IMR-90 (cell line): Measurements from ENCODE around the gene RAB38. TPM values are rescaled to one million over a fixed set of nuclear protein-coding genes. Genes with fewer than 3 reads are reported as not detected.

Experiments used
- ATAC-seq: fragments of 200-7000 bp; cut with Tn5 transposase; 2 replicates; pipeline ENCODE4 v1.9.1; 2020; ENCODE audit warnings: low read depth, mild to moderate bottlenecking, moderate library complexity
- BruUV-seq: library from RNA; stranded (reverse); fragments of 400-500 nt; replicated peaks from 2 replicates; lab custom pipeline; 2021; lab: Mats Ljungman, UMichigan
- CTCF ChIA-PET: fragments of 300-600 bp; formaldehyde crosslinking; extraction: SDS; loops from one replicate; lab custom pipeline; 2021; ENCODE audit warnings: antibody characterized with exemption; lab: Yijun Ruan, JAX
- POLR2A ChIA-PET: fragments of 300-600 bp; sonication (Branson Sonifier 250); formaldehyde crosslinking; loops from one replicate; lab custom pipeline; 2022; ENCODE audit warnings: antibody characterized with exemption; ENCODE audit not compliant: unreplicated experiment; lab: Charles Lee
- DNase-seq: peaks from one replicate; pipeline ENCODE4 v3.0.0; 2013
- H2AFZ ChIP-seq: replicated peaks from 2 replicates; pipeline ENCODE3; 2013; ENCODE audit warnings: low read length, mild to moderate bottlenecking; ENCODE audit not compliant: poor library complexity
- H2AK5ac ChIP-seq: 2 replicates; pipeline ENCODE4 v1.6.1; 2013; ENCODE audit warnings: low read depth, low read length, inconsistent platforms
- H2AK9ac ChIP-seq: replicated peaks from 2 replicates; pipeline ENCODE3; 2013; ENCODE audit warnings: mild to moderate bottlenecking, low read depth, low read length, moderate library complexity; ENCODE audit not compliant: poor library complexity
- H2BK120ac ChIP-seq: 2 replicates; pipeline ENCODE4 v1.6.1; 2013; ENCODE audit warnings: low read depth, low read length, inconsistent platforms
- H2BK15ac ChIP-seq: 3 replicates; pipeline ENCODE4 v1.6.1; 2013; ENCODE audit warnings: low read depth, low read length, inconsistent platforms
- H2BK20ac ChIP-seq: 2 replicates; pipeline ENCODE4 v1.6.1; 2013; ENCODE audit warnings: low read depth, mild to moderate bottlenecking, inconsistent platforms, low read length, moderate library complexity
- H2BK5ac ChIP-seq: 2 replicates; pipeline ENCODE4 v1.6.1; 2013; ENCODE audit warnings: mild to moderate bottlenecking, low read depth, low read length, inconsistent platforms; ENCODE audit not compliant: poor library complexity, severe bottlenecking
- H3K14ac ChIP-seq: replicated peaks from 2 replicates; pipeline ENCODE4 v1.6.1; 2013; ENCODE audit warnings: low read depth, low read length, inconsistent platforms
- H3K18ac ChIP-seq: 2 replicates; pipeline ENCODE4 v1.6.1; 2013; ENCODE audit warnings: low read depth, low read length, control low read depth
- H3K23ac ChIP-seq: 2 replicates; pipeline ENCODE4 v1.6.1; 2013; ENCODE audit warnings: low read depth, low read length, inconsistent platforms
- H3K27ac ChIP-seq: 2 replicates; pipeline ENCODE4 v1.5.1; 2013; ENCODE audit warnings: mild to moderate bottlenecking, control low read depth, low read length; ENCODE audit not compliant: insufficient read depth
- H3K27me3 ChIP-seq: 2 replicates; pipeline ENCODE4 v1.6.1; 2013; ENCODE audit warnings: low read length; ENCODE audit not compliant: control insufficient read depth, insufficient read depth
- H3K36me3 ChIP-seq: 2 replicates; pipeline ENCODE4 v1.6.1; 2013; ENCODE audit warnings: low read length, mixed read lengths; ENCODE audit not compliant: control insufficient read depth, insufficient read depth
- H3K4ac ChIP-seq: 2 replicates; pipeline ENCODE4 v1.6.1; 2013; ENCODE audit warnings: low read depth, low read length, inconsistent platforms
- H3K4me1 ChIP-seq: 2 replicates; pipeline ENCODE4 v1.6.1; 2013; ENCODE audit warnings: low read length, mixed read lengths; ENCODE audit not compliant: control insufficient read depth, insufficient read depth
- H3K4me2 ChIP-seq: 2 replicates; pipeline ENCODE4 v1.6.1; 2013; ENCODE audit warnings: low read depth, mild to moderate bottlenecking, control low read depth, low read length, moderate library complexity
- H3K4me3 ChIP-seq: 2 replicates; pipeline ENCODE4 v1.5.1; 2013; ENCODE audit warnings: low read depth, mild to moderate bottlenecking, control low read depth, low read length, moderate library complexity; ENCODE audit not compliant: insufficient read depth
- H3K56ac ChIP-seq: 2 replicates; pipeline ENCODE4 v1.6.1; 2013; ENCODE audit warnings: low read length, inconsistent platforms; ENCODE audit not compliant: insufficient read depth; ENCODE audit errors: extremely low read depth
- H3K79me1 ChIP-seq, 2 experiments: 2 replicates each; pipeline ENCODE4 v1.6.1; 2013; ENCODE audit warnings: low read length in 2 of 2, inconsistent platforms in 1 of 2, low read depth in 1 of 2
- H3K9ac ChIP-seq: 2 replicates; pipeline ENCODE4 v1.6.1; 2013; ENCODE audit warnings: low read depth, low read length, control low read depth
- H3K9me1 ChIP-seq: 2 replicates; pipeline ENCODE4 v1.6.1; 2013; ENCODE audit warnings: low read length, inconsistent platforms; ENCODE audit not compliant: insufficient read depth
- H3K9me3 ChIP-seq: 2 replicates; pipeline ENCODE4 v1.6.1; 2013; ENCODE audit warnings: low read length; ENCODE audit not compliant: control insufficient read depth, insufficient read depth
- H4K20me1 ChIP-seq: 2 replicates; pipeline ENCODE4 v1.6.1; 2013; ENCODE audit warnings: low read length, inconsistent platforms; ENCODE audit not compliant: insufficient read depth
- H4K5ac ChIP-seq: 2 replicates; pipeline ENCODE4 v1.6.1; 2013; ENCODE audit warnings: mild to moderate bottlenecking, low read depth, low read length, control low read depth
- H4K8ac ChIP-seq, 2 experiments: 2 replicates each; pipeline ENCODE4 v1.6.1; 2013; ENCODE audit warnings: low read depth in 2 of 2, low read length in 2 of 2, control low read depth in 1 of 2, inconsistent platforms in 1 of 2
- H4K91ac ChIP-seq: 2 replicates; pipeline ENCODE4 v1.6.1; 2013; ENCODE audit warnings: low read depth, low read length, inconsistent platforms; ENCODE audit not compliant: insufficient read depth
- BHLHE40 ChIP-seq: fragments of 150-350 bp; IDR thresholded peaks from 2 replicates; pipeline ENCODE4 v1.6.1; 2016; ENCODE audit warnings: mild to moderate bottlenecking, low read depth, low read length
- CEBPB ChIP-seq: IDR thresholded peaks from 2 replicates; pipeline ENCODE4 v1.6.1; 2012; ENCODE audit warnings: low read depth, low read length, improper control_type of control experiment
- CHD1 ChIP-seq: IDR thresholded peaks from 2 replicates; pipeline ENCODE4 v1.6.1; 2012; ENCODE audit warnings: low read depth, low read length, improper control_type of control experiment
- FOS ChIP-seq: fragments of 150-350 bp; IDR thresholded peaks from 2 replicates; pipeline ENCODE4 v1.6.1; 2016; ENCODE audit warnings: low read depth, low read length
- MAFK ChIP-seq: IDR thresholded peaks from 2 replicates; pipeline ENCODE4 v1.6.1; 2012; ENCODE audit warnings: low read depth, low read length, improper control_type of control experiment
- MAZ ChIP-seq: IDR thresholded peaks from 2 replicates; pipeline ENCODE4 v1.6.1; 2012; ENCODE audit warnings: low read depth, mild to moderate bottlenecking, low read length, improper control_type of control experiment, moderate library complexity, borderline replicate concordance
- MXI1 ChIP-seq: IDR thresholded peaks from 2 replicates; pipeline ENCODE4 v1.6.1; 2012; ENCODE audit warnings: low read depth, mild to moderate bottlenecking, low read length, moderate library complexity, borderline replicate concordance
- NFE2L2 ChIP-seq: fragments of 150-350 bp; IDR thresholded peaks from 2 replicates; pipeline ENCODE4 v1.6.1; 2016; ENCODE audit warnings: low read depth, mild to moderate bottlenecking, low read length
- POLR2A ChIP-seq: IDR thresholded peaks from 2 replicates; pipeline ENCODE4 v1.6.1; 2012; ENCODE audit warnings: mild to moderate bottlenecking, low read depth, low read length
- RCOR1 ChIP-seq: IDR thresholded peaks from 2 replicates; pipeline ENCODE4 v1.6.1; 2012; ENCODE audit warnings: mild to moderate bottlenecking, low read length, improper control_type of control experiment; ENCODE audit not compliant: insufficient replicate concordance
- WGBS, 2 experiments: methylation state at CpG; one replicate each; pipeline versions ENCODE4 v1.1.5 to v1.1.7; 2013; ENCODE audit warnings: missing lambda C conversion rate in 2 of 2; ENCODE audit not compliant: insufficient read length in 1 of 2; ENCODE audit errors: extremely low coverage in 2 of 2; 5-methylcytosine and 5-hydroxymethylcytosine counted together
- dilution Hi-C: fragments of 300-500 bp; cut with HindIII; formaldehyde crosslinking; loops from one replicate; pipeline ENCODE4 v1.14.3; 2018; ENCODE audit warnings: low sequenced_read_pairs; ENCODE audit not compliant: unreplicated experiment
- in situ Hi-C: fragments of 300-500 bp; cut with MboI; formaldehyde crosslinking; loops from 3 replicates; pipeline ENCODE4 v1.14.3; 2019; ENCODE audit warnings: low sequenced_read_pairs, inconsistent platforms, mixed read lengths
- intact Hi-C: fragments of 100-400 bp; cut with micrococcal nuclease; formaldehyde crosslinking; loops from 2 replicates; pipeline ENCODE4 v1.10.0; 2022
- polyA plus RNA-seq, 3 experiments: library from polyadenylated mRNA; depleted of rRNA; stranded (reverse); fragments of >200 nt; gene quantifications; 2 replicates each; pipeline ENCODE4 v1.2.3, GENCODE V29; 2012; ENCODE audit warnings: low replicate concordance in 1 of 3
- total RNA-seq: library from RNA; depleted of rRNA; stranded (reverse); fragments of >200 nt; gene quantifications from 2 replicates; pipeline ENCODE4 v1.2.3, GENCODE V29; 2012
- TF ChIP-seq, protein P1 (sequence below): fragments of 150-350 bp; IDR thresholded peaks from 2 replicates; pipeline ENCODE4 v1.6.1; 2016; ENCODE audit warnings: low read depth, mild to moderate bottlenecking, low read length, moderate library complexity, borderline replicate concordance
- TF ChIP-seq, protein P2 (sequence below): conservative IDR thresholded peaks from 2 replicates; pipeline ENCODE4 v1.5.1; 2012; ENCODE audit warnings: mild to moderate bottlenecking, low read depth, low read length, improper control_type of control experiment

RAB38 gene
- total and polyA plus RNA-seq, 2 of the 4 experiments (the other 2 are of a cell fraction): 5.0 to 6.5 TPM

DNA sequence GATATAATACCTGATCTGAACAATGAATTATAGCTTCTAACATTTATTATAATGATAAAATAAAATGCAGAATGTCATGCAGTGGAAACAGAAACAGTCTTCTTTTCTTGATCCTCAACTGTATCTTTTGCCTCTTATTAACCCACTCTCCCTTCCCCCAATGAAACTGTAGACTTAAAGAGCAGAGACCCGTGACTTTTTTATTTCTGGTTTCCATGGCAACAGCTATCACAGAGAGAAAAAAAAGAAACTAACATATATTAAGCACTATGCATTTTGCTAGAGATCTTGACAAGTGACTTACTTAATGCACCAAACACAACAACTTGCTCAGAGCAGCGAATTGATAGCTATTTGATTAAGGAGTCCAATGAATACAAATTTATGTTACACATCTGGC lies 69.3 kb downstream of the RAB38 start:
- Histone ChIP-seq H2AFZ (no peak overlapping the region), H3K4me1 (no peaks in the 10 kb centered on the region), H3K9ac (no peak overlapping the region), H3K36me3 (no peaks in the 10 kb centered on the region), H3K14ac (no peak overlapping the region), H3K79me1 (no peaks in the 10 kb centered on the region), H3K27ac (no peak overlapping the region), H4K8ac (no peak overlapping the region), H3K23ac (no peak overlapping the region), H2BK5ac (no peak overlapping the region), H2BK15ac (no peak overlapping the region), H3K27me3 (no peaks in the 10 kb centered on the region), H2BK20ac (no peak overlapping the region), H3K9me1 (no peaks in the 10 kb centered on the region), H2AK9ac (no peak overlapping the region), H3K4me2 (no peak overlapping the region), H3K56ac (no peak overlapping the region), H2BK120ac (no peak overlapping the region), H3K18ac (no peak overlapping the region), H4K20me1 (no peaks in the 10 kb centered on the region), H4K5ac (no peak overlapping the region), H2AK5ac (no peak overlapping the region), H3K9me3 (0 out of 2 replicates have a peak, but pooled peaks cover 3% of the 10 kb centered on the region), H3K4me3 (no peak overlapping the region), H4K91ac (no peak overlapping the region), H3K4ac (no peak overlapping the region)
- ChIA-PET CTCF (interaction anchor here (0.7 to 1.4 kb wide), 3 partner anchors 9 to 26 kb away, joined by 3 read pairs; no protein-coding TSS in a partner anchor), POLR2A (no interaction called here)
- in situ Hi-C loops: no loop called here
- WGBS, 2 experiments: no CpG with 5 or more reads among the region's 2 CpGs
- no TSS peak for BruUV-seq
- TF ChIP-seq NFE2L2 (no peak), CHD1 (no peak), MAZ (no peak), MAFK (no peak), CEBPB (no peak), FOS (no peak), RCOR1 (no peak), POLR2A (no peak), BHLHE40 (no peak), MXI1 (no peak)
- TF ChIP-seq, protein P1, sequence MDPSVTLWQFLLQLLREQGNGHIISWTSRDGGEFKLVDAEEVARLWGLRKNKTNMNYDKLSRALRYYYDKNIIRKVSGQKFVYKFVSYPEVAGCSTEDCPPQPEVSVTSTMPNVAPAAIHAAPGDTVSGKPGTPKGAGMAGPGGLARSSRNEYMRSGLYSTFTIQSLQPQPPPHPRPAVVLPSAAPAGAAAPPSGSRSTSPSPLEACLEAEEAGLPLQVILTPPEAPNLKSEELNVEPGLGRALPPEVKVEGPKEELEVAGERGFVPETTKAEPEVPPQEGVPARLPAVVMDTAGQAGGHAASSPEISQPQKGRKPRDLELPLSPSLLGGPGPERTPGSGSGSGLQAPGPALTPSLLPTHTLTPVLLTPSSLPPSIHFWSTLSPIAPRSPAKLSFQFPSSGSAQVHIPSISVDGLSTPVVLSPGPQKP: no peak
- TF ChIP-seq, protein P2, sequence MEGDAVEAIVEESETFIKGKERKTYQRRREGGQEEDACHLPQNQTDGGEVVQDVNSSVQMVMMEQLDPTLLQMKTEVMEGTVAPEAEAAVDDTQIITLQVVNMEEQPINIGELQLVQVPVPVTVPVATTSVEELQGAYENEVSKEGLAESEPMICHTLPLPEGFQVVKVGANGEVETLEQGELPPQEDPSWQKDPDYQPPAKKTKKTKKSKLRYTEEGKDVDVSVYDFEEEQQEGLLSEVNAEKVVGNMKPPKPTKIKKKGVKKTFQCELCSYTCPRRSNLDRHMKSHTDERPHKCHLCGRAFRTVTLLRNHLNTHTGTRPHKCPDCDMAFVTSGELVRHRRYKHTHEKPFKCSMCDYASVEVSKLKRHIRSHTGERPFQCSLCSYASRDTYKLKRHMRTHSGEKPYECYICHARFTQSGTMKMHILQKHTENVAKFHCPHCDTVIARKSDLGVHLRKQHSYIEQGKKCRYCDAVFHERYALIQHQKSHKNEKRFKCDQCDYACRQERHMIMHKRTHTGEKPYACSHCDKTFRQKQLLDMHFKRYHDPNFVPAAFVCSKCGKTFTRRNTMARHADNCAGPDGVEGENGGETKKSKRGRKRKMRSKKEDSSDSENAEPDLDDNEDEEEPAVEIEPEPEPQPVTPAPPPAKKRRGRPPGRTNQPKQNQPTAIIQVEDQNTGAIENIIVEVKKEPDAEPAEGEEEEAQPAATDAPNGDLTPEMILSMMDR: no peak
- no peak for DNase-seq
- dilution Hi-C loops: no loop called here
- intact Hi-C loops: no loop called here
- no peak for ATAC-seq
